K562 (cell line): Measurements from ENCODE around the gene PATL1. TPM values are rescaled to one million over a fixed set of nuclear protein-coding genes. Genes with fewer than 3 reads are reported as not detected.

ENCODE experiments used
- ATF1 ChIP-seq, 2 experiments: fragments of 450-650 bp in 1 of 2; IDR thresholded peaks; 2 replicates each; pipeline ENCODE4 v1.6.1; 2016; ENCODE audit warnings: missing compliant biosample characterization in 1 of 2, missing genetic modification characterization in 1 of 2
- BACH1 ChIP-seq: fragments of 200-800 bp; sonication (Bioruptor generic); IDR thresholded peaks from 2 replicates; pipeline ENCODE4 v1.6.1; 2016; ENCODE audit warnings: missing genetic modification characterization, missing compliant biosample characterization
- CEBPB ChIP-seq: fragments of 450-650 bp; IDR thresholded peaks from 2 replicates; pipeline ENCODE4 v1.6.1; 2016; ENCODE audit warnings: missing genetic modification characterization, missing compliant biosample characterization
- CREB3L1 ChIP-seq: fragments of 450-650 bp; IDR thresholded peaks from 2 replicates; pipeline ENCODE4 v1.6.1; 2014; ENCODE audit warnings: low read depth, mild to moderate bottlenecking, moderate library complexity, borderline replicate concordance
- CTCFL ChIP-seq: IDR thresholded peaks from 2 replicates; pipeline ENCODE4 v1.6.1; 2011; ENCODE audit warnings: borderline replicate concordance, low read depth, mild to moderate bottlenecking, moderate library complexity, low read length; ENCODE audit not compliant: insufficient read depth, poor library complexity, severe bottlenecking
- ETV5 ChIP-seq: sonication (generic); formaldehyde crosslinking; IDR thresholded peaks from 2 replicates; pipeline ENCODE4 v1.4.0; 2020; ENCODE audit warnings: low read depth, mild to moderate bottlenecking, missing genetic modification reagents
- JUND ChIP-seq, 2 experiments: IDR thresholded peaks; 2 replicates in 1 of 2; 3 replicates in 1 of 2; pipeline ENCODE4 v1.6.1; 2011; ENCODE audit warnings: borderline replicate concordance in 2 of 2, low read depth in 2 of 2, low read length in 2 of 2, improper control_type of control experiment in 1 of 2, missing biosample characterization in 1 of 2, missing genetic modification characterization in 1 of 2, missing genetic modification reagents in 1 of 2
- MGA ChIP-seq: fragments of 450-650 bp; IDR thresholded peaks from 2 replicates; pipeline ENCODE4 v1.6.1; 2016; ENCODE audit warnings: mild to moderate bottlenecking, moderate library complexity
- MYBL2 ChIP-seq, 2 experiments: fragments of 450-650 bp in 1 of 2; sonication (generic) in 1 of 2; formaldehyde crosslinking in 1 of 2; IDR thresholded peaks; 2 replicates each; pipeline versions ENCODE4 v1.6.1 to v1.8.1; 2017 to 2022; ENCODE audit warnings: borderline replicate concordance in 1 of 2, inconsistent platforms in 1 of 2, low read depth in 1 of 2, mild to moderate bottlenecking in 1 of 2, missing genetic modification reagents in 1 of 2, moderate library complexity in 1 of 2
- PTRF ChIP-seq: fragments of 450-650 bp; IDR thresholded peaks from 2 replicates; pipeline ENCODE4 v1.6.1; 2016; ENCODE audit warnings: mild to moderate bottlenecking, missing genetic modification characterization, missing compliant biosample characterization
- ZNF830 ChIP-seq: fragments of 250-450 bp; sonication (Bioruptor Pico); IDR thresholded peaks from 2 replicates; pipeline ENCODE4 v1.5.0; 2021; ENCODE audit warnings: mild to moderate bottlenecking
- polyA plus RNA-seq, 8 experiments: library from polyadenylated mRNA; depleted of rRNA in 4 of 8; stranded (reverse) in 5 of 8; unstranded in 3 of 8; fragments of >200 nt; fragmentation: Nextera tagmentation in 2 of 8; fragmentation: Illumina TruSeq in 1 of 8; extraction: Ambion mirVana in 2 of 8; extraction: Trizol in 1 of 8; gene quantifications; 2 replicates each; pipeline versions ENCODE4 v1.2.1 to v1.2.3, GENCODE V29; 2011 to 2014; ENCODE audit warnings: inconsistent platforms in 1 of 8, missing spikeins in 1 of 8
- total RNA-seq, 7 experiments: library from RNA; depleted of rRNA in 6 of 7; stranded (reverse); fragments of >200 nt in 6 of 7; fragmentation: Illumina TruSeq in 2 of 7; extraction: Trizol in 2 of 7; gene quantifications; 2 replicates each; pipeline versions ENCODE4 v1.2.1 to v1.2.3, GENCODE V29; 2011 to 2021; ENCODE audit warnings: low replicate concordance in 1 of 7

Gene PATL1
- total and polyA plus RNA-seq, 9 of the 15 experiments (the other 6 are each of a cell fraction or from before 2014, with no cell fraction given), result 3.2 to 48.0 (median 16.4) TPM

GRCh38 chr11:59669611-59670009 is 773 bp upstream of the PATL1 start (continued):
- TF ChIP-seq JUND (IDR thresholded peaks at IDR 0.05; ENCODE audit: borderline replicate concordance, low read depth, low read length) (no peak), JUND (tag; IDR thresholded peaks at IDR 0.05; ENCODE audit: borderline replicate concordance, low read depth, low read length) (0 out of 3 replicates have a peak, but pooled peaks have one; percentile 12), MYBL2 (IDR thresholded peaks at IDR 0.05; ENCODE audit: low read depth) (0 out of 2 replicates have a peak, but pooled peaks have one; percentile 50), MYBL2 (CRISPR knock-in tag; IDR thresholded peaks at IDR 0.05; ENCODE audit: borderline replicate concordance) (no peak), CREB3L1 (no peak; the same call in 1 of the 2 replicates), ETV5 (no peak), BACH1 (tag) (peak; percentile 43; the same call in 1 of the 2 replicates), CTCFL (peak; percentile 7), ATF1 (CRISPR knock-in tag; IDR thresholded peaks at IDR 0.05) (no peak), ATF1 (tag; IDR thresholded peaks at IDR 0.05) (peak; percentile 87), CEBPB (tag) (peak; percentile 98), ZNF830 (CRISPR knock-in tag) (no peak), MGA (peak; percentile 96), PTRF (no peak)
